ENCODE results near the gene SNHG17.
"Not testable (repeated sequence)": the region's sequence is repeated elsewhere in the genome, so short reads cannot be mapped to it uniquely, and the experiment has no call there.

The SNHG17 gene

GRCh38 chr20:38447251-38447661 lies 12.1 kb upstream of the SNHG17 start:
- DNase-seq, result no peak

- DNase-seq, result peak; percentile 84 to 90 (median 90)
Observed at GRCh38 chr20:38446441-38447209, 11.5 kb upstream of the SNHG17 start.

GRCh38 chr20:38445901-38446425 lies 10.8 kb upstream of the SNHG17 start:
- DNase-seq, result no peak

DNA sequence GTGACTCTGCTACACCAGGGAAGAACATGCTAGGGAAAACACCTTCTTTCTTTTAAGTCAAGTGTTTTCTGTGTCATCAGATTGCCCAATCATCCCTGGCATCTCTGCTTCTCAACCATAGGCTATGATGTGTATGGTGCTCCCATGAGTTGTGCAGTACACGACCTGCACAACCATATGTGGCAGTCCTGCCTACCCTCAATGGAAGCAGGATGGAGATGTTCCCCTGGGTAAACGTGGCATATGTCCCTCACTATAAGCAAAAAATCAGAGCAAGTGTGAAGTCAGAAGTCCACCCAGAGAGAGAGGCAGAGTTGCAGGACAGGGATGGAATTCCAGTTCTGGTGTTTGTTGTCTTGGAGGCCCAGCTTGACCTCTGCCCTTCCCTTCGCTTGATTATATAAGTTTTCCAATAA lies 10.3 kb upstream of the SNHG17 start:
- DNase-seq, result no peak

- no peak for DNase-seq
Observed at GRCh38 chr20:38441916-38442315, 6.8 kb upstream of the SNHG17 start.

- not testable (repeated sequence) for DNase-seq
Observed at GRCh38 chr20:38441110-38441509, 6.0 kb upstream of the SNHG17 start.

GRCh38 chr20:38437796-38438195 lies 2.7 kb upstream of the SNHG17 start:
- no peak for DNase-seq

- DNase-seq, result no peak
Observed at GRCh38 chr20:38435555-38435939, 419 bp upstream of the SNHG17 start.

DNA sequence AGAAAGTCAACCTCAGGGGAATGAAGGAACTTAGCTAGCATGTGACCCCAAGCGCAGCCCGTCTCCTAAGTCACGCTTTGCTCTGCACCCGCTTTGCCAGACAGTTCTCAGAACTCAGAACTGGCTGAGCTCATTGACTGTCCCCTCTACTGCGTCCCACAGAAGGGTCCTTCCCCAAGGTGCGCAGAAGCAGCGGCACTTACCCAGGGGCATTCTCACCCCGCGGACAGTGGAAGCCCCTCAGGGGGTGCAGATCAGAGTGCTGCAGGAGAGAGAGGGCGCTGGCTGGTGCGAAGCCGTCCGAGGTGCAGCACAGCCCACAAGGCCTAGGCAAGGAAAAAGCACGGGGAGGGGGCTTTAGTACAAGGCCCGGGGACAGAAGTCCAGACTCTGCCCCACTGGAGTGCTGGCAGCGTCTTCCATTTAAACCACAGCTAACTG lies 807 bp downstream of the SNHG17 start:
- DNase-seq, result peak in 1 of 4 experiments; percentile 15

DNA sequence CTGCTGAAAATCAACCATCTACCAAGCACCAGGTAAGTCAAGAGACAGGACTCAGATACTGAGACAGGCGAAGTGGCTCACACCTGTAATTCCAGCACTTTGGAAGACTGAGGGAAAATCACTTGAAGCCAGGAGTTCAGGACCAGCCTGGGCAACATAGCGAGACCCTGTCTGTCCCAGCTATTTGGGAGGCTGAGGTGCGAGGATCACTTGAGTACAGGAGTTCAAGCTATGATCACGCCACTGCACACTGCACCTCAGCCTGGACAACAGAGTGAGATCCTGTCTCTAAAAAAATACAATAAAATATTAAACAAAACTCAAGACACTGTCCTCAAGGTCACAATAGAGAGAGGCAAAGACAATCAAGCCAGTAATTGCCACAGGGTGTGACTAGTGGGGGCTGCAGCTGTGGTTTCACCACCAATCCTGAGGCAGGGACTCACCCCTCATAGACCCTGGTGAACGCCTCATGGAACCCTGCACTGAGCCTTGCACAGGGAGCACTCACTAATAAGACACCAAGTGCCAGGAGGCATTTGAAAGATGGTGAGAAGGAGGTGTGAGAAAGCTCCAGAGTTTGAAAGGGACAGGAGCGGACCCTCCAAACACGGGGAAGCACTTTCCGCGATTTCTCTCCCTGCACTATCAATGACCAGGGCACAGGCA lies 1.7 kb downstream of the SNHG17 start:
- DNase-seq, result no peak

DNA sequence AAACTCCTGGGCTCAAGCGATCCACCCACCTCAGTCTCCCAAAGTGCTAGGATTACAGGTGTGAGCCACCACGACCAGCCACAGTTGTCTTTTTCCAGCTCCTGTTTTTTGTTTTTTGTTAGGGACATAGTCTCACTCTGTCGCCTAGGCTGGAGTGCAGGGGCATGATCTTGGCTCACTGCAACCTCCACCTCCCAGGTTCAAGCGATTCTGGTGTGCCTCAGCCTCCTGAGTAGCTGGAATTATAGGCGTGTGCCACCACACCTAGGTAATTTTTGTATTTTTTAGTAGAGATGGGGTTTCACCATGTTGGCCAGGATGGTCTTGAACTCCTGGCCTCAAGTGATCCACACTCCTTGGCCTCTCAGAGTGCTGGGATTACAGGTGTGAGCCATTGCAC lies 2.3 kb downstream of the SNHG17 start:
- DNase-seq, result not testable (repeated sequence)

GRCh38 chr20:38432292-38432691 lies 2.8 kb downstream of the SNHG17 start:
- DNase-seq, result no peak

- no peak for DNase-seq
Observed at GRCh38 chr20:38430679-38431325, 4.3 kb downstream of the SNHG17 start.

- no peak for DNase-seq
Observed at GRCh38 chr20:38429301-38429700, 5.8 kb downstream of the SNHG17 start.

DNA sequence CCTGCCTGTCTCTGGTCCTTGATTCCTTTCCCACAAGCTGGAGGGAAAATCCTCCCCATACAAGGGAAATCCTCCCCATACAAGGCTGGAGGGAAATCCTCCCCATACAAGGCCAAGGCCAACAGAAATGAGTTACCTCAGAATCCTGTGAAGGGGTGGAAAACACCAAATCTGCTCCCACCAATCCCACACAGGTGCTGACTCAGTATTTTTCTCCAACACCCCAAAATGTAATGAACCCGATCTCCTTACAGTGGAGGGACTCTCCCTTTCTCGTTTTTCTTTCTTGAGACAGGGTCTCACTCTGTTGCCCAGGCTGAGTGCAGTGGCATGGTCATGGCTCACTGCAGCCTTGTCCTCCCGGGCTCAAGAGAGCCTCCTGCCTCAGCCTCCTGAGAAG lies 6.3 kb downstream of the SNHG17 start:
- DNase-seq, result no peak

- no peak for DNase-seq
Observed at GRCh38 chr20:38427655-38428023, 7.5 kb downstream of the SNHG17 start.

DNA sequence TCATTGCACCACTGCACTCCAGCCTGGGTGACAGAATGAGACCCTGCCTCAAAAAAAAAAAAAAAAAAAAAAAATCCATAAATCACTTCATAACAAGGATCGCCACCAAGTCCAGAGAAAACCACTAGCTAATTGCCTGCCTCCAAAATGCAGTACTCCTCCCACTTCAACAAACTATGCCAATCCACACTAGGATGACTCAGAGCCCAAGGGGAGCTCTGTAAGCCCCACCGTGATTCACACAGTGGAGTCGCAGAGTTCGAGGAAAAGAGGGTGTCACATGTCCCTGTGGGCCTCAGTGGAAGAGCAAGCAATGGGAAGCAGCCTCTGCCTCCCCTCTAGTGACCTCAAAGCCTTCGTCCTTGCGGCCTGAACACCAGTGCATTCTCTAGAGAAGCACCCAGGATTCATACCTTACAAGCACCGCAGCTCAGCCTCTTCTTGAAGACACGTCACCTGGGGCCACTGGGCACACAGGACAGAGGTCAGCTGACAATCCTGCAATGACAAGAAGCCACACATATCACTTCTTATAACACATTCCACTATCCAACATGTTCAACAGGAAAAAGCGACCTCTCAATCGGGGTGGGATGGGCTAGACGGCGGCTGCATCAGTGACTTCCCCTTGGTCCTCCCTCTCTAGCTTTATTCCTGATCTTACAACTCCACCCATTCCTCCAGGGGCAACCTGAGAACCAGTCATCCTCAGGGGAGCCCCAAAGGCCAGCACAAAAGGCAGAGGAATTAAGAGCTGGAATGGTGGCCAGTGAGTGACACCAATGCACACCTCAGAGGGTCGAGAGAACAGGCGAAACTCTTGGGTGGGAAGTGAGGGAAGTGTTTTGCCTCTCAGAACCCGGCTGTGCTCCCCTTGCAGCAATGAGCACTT lies 8.9 kb downstream of the SNHG17 start:
- no peak for DNase-seq

GRCh38 chr20:38424401-38424800 lies 10.7 kb downstream of the SNHG17 start:
- no peak for DNase-seq

DNA sequence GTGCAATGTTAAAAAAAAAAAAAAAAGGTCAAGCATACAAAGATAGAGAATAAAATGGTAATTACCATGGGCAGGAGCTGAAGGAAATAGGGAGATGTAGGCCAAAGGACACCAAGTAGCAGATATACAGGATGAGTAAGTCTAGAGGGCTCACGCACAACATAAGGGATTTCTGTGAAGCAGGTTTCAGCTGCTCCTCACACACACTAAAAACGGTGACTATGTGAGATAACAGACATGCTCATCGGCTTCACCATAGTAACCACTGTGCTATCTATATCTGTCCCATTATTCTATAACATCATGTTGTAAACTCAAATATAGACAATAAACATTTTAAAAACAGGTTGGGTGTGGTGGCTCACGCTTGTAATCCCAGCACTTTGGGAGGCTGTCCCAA lies 11.6 kb downstream of the SNHG17 start:
- no peak for DNase-seq

GRCh38 chr20:38421915-38422314 lies 13.2 kb downstream of the SNHG17 start:
- DNase-seq, result no peak

DNA sequence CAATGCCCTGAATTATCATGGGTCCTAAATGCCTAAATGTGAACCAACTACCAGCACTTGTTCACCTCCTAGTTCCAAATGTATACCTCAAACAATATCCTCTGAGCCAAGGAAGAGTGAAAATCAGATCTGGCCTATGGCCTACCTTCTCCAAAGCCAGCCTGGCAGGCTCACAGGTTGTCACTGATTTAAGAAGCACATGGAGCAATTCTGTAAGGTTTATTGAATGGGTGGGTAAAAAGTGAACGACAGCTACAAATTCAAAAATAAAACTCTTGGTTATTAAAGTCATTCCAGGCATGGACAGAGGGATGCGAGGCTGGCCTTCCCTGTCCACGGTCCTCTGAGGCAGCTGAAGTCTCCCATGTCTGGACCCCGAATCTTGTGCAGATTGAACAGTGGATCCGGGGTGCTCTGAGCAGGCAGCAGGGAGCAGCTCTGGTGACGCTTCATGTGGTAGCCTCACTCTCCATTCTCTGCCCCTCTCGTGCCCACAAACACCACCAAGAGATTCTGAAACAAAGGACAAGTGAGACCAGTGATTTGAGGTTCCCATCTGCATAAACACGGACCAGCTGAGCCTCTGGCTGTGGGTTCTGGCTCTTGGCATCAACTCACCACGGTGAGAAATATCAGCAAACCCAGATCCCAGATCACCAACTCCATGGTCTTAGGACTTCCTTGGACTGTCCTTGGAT lies 14.6 kb downstream of the SNHG17 start:
- no peak for DNase-seq
